ENCODE measurements around the gene APBA2. TPM values are rescaled to one million over a fixed set of nuclear protein-coding genes. Genes with fewer than 3 reads are reported as not detected.

Gene APBA2
- total RNA-seq, 1 donor from 2014 or later: 51.4 TPM

- peaks cover 9% of the 10 kb centered on the region for H3K27me3 ChIP-seq (ENCODE audit: control insufficient read depth, insufficient read depth, low read length)
- TF ChIP-seq CTCF (IDR thresholded peaks at IDR 0.05; ENCODE audit: insufficient read depth, low read length, poor library complexity, severe bottlenecking): no peak
- H3K36me3 ChIP-seq (ENCODE audit: control insufficient read depth, insufficient read depth, low read length): no peaks in the 10 kb centered on the region
- DNase-seq (ENCODE audit: low read depth): no peak
- no peak overlapping the region for H3K4me3 ChIP-seq (ENCODE audit: low read depth, low read length)
Measured at GRCh38 chr15:29132735-29133181, 247.0 kb downstream of the APBA2 start.

GRCh38 chr15:29133321-29133720 lies 247.5 kb downstream of the APBA2 start:
- no peak for DNase-seq (ENCODE audit: low read depth)
- no peak overlapping the region for H3K4me3 ChIP-seq (ENCODE audit: low read depth, low read length)
- no peak for TF ChIP-seq CTCF (IDR thresholded peaks at IDR 0.05; ENCODE audit: insufficient read depth, low read length, poor library complexity, severe bottlenecking)

DNA sequence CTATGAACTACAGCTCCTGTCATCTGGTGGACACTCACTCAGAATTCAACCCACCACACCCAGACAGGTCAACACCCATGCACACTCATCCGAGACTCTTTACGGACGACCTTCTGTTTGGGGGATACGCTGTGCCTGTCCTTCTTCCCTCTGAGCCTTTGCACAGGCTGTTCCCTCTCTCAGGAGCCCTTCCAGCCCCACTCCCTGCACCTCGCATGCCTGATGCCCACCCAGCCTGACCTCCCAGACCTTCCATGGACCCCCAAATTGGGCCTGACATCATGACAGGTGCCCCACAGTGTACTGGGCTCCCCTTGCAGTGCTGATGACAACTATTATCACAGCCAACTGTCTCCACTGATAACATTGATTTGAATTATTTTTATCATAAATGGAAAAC lies 248.0 kb downstream of the APBA2 start:
- DNase-seq (ENCODE audit: low read depth): no peak
- no peak for TF ChIP-seq CTCF (IDR thresholded peaks at IDR 0.05; ENCODE audit: insufficient read depth, low read length, poor library complexity, severe bottlenecking)
- no peaks in the 10 kb centered on the region for H3K36me3 ChIP-seq (ENCODE audit: control insufficient read depth, insufficient read depth, low read length)
- H3K27me3 ChIP-seq (ENCODE audit: control insufficient read depth, insufficient read depth, low read length): peaks cover 7% of the 10 kb centered on the region
- H3K4me3 ChIP-seq (ENCODE audit: low read depth, low read length): no peak overlapping the region

More at GRCh38 chr15:29133321-29133720, 247.5 kb downstream of the APBA2 start:
- Histone ChIP-seq H3K27me3 (ENCODE audit: control insufficient read depth, insufficient read depth, low read length) (peaks cover 9% of the 10 kb centered on the region), H3K36me3 (ENCODE audit: control insufficient read depth, insufficient read depth, low read length) (no peaks in the 10 kb centered on the region)

- Histone ChIP-seq H3K4me3 (ENCODE audit: low read depth, low read length) (no peak overlapping the region), H3K27me3 (ENCODE audit: control insufficient read depth, insufficient read depth, low read length) (peaks cover 7% of the 10 kb centered on the region), H3K36me3 (ENCODE audit: control insufficient read depth, insufficient read depth, low read length) (no peaks in the 10 kb centered on the region)
- no peak for DNase-seq (ENCODE audit: low read depth)
- no peak for TF ChIP-seq CTCF (IDR thresholded peaks at IDR 0.05; ENCODE audit: insufficient read depth, low read length, poor library complexity, severe bottlenecking)
Measured at GRCh38 chr15:29134239-29134638, 248.5 kb downstream of the APBA2 start.

- Histone ChIP-seq H3K27me3 (ENCODE audit: control insufficient read depth, insufficient read depth, low read length) (peaks cover 6% of the 10 kb centered on the region), H3K36me3 (ENCODE audit: control insufficient read depth, insufficient read depth, low read length) (no peaks in the 10 kb centered on the region), H3K4me3 (ENCODE audit: low read depth, low read length) (no peak overlapping the region)
- DNase-seq (ENCODE audit: low read depth): no peak
- no peak for TF ChIP-seq CTCF (IDR thresholded peaks at IDR 0.05; ENCODE audit: insufficient read depth, low read length, poor library complexity, severe bottlenecking)
Measured at GRCh38 chr15:29134641-29135308, 249.0 kb downstream of the APBA2 start.

DNA sequence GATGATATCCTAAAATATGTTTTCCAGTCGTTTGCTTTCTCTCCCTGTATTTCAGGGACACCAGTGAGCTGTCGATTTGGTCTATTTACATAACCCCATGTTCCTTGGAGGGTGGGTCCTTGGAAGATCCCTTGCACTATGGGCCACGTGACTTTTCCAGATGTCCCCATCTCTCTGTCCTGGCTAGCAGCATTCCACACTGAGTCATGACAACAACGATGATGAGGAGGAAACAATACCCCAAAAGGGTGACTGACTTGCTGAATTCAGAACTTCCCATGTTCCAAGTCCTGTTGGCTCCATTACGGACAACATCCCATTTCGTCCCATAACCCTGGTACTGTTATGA lies 249.5 kb downstream of the APBA2 start:
- H3K27me3 ChIP-seq (ENCODE audit: control insufficient read depth, insufficient read depth, low read length): peaks cover 4% of the 10 kb centered on the region
- no peaks in the 10 kb centered on the region for H3K36me3 ChIP-seq (ENCODE audit: control insufficient read depth, insufficient read depth, low read length)
- no peak for DNase-seq (ENCODE audit: low read depth)
- no peak overlapping the region for H3K4me3 ChIP-seq (ENCODE audit: low read depth, low read length)
- TF ChIP-seq CTCF (IDR thresholded peaks at IDR 0.05; ENCODE audit: insufficient read depth, low read length, poor library complexity, severe bottlenecking): no peak
